HepG2 (cell line): ENCODE measurements around the gene PLSCR3. TPM values are rescaled to one million over a fixed set of nuclear protein-coding genes. Genes with fewer than 3 reads are reported as not detected.

ENCODE experiments used
- BCL6 ChIP-seq: IDR thresholded peaks from 2 replicates; pipeline ENCODE4 v1.6.1; 2016; ENCODE audit warnings: missing genetic modification reagents, missing compliant biosample characterization
- CBX2 ChIP-seq, 2 experiments: fragments of 200-600 bp in 1 of 2; sonication (generic); formaldehyde crosslinking in 1 of 2; IDR thresholded peaks; 2 replicates each; pipeline versions ENCODE4 v1.7.0 to v1.8.1; 2018 to 2022; ENCODE audit warnings: low read depth in 2 of 2, low read length in 1 of 2, mild to moderate bottlenecking in 1 of 2, missing genetic modification reagents in 1 of 2
- CC2D1A ChIP-seq: sonication (generic); formaldehyde crosslinking; IDR thresholded peaks from 2 replicates; pipeline ENCODE4 v1.8.1; 2023; ENCODE audit warnings: mild to moderate bottlenecking, missing genetic modification reagents
- IRF2 ChIP-seq: IDR thresholded peaks from 2 replicates; pipeline ENCODE4 v1.6.1; 2018; ENCODE audit warnings: missing genetic modification reagents, missing compliant biosample characterization
- IRF9 ChIP-seq: sonication (generic); formaldehyde crosslinking; IDR thresholded peaks from 2 replicates; pipeline ENCODE4 v1.8.0; 2022; ENCODE audit warnings: missing genetic modification reagents, mild to moderate bottlenecking, borderline replicate concordance
- KAT8 ChIP-seq: IDR thresholded peaks from 2 replicates; pipeline ENCODE4 v1.6.1; 2016; ENCODE audit warnings: missing genetic modification reagents, missing compliant biosample characterization
- KDM6A ChIP-seq: IDR thresholded peaks from 2 replicates; pipeline ENCODE4 v1.6.1; 2016; ENCODE audit warnings: low read depth
- MED1 ChIP-seq: sonication (generic); formaldehyde crosslinking; IDR thresholded peaks from 2 replicates; pipeline ENCODE4 v1.4.0; 2020; ENCODE audit warnings: missing genetic modification reagents
- MTA1 ChIP-seq: sonication (generic); formaldehyde crosslinking; IDR thresholded peaks from 2 replicates; pipeline ENCODE4 v1.4.0; 2020; ENCODE audit warnings: missing genetic modification reagents, mild to moderate bottlenecking, borderline replicate concordance
- PATZ1 ChIP-seq: sonication (generic); formaldehyde crosslinking; IDR thresholded peaks from 2 replicates; pipeline ENCODE4 v1.4.0; 2020; ENCODE audit warnings: missing genetic modification reagents
- PPARG ChIP-seq: conservative IDR thresholded peaks from 2 replicates; pipeline ENCODE4 v1.6.1; 2016; ENCODE audit warnings: missing biosample characterization, missing genetic modification reagents
- REPIN1 ChIP-seq: sonication (generic); formaldehyde crosslinking; IDR thresholded peaks from 2 replicates; pipeline ENCODE4 v1.8.0; 2022; ENCODE audit warnings: missing genetic modification reagents, low read depth, mild to moderate bottlenecking, borderline replicate concordance
- RFX1 ChIP-seq: fragments of 450-650 bp; IDR thresholded peaks from 2 replicates; pipeline ENCODE4 v1.6.1; 2017
- ZFP90 ChIP-seq: sonication (generic); formaldehyde crosslinking; IDR thresholded peaks from 2 replicates; pipeline ENCODE4 v1.8.0; 2022; ENCODE audit warnings: missing genetic modification reagents, mild to moderate bottlenecking, inconsistent platforms, borderline replicate concordance
- ZNF572 ChIP-seq: sonication (generic); formaldehyde crosslinking; IDR thresholded peaks from 2 replicates; pipeline ENCODE4 v1.5.1; 2020; ENCODE audit warnings: mild to moderate bottlenecking, missing genetic modification reagents
- ZNF746 ChIP-seq: sonication (generic); formaldehyde crosslinking; IDR thresholded peaks from 2 replicates; pipeline ENCODE4 v1.8.0; 2022; ENCODE audit warnings: mild to moderate bottlenecking, missing genetic modification reagents
- ZSCAN29 ChIP-seq: sonication (generic); formaldehyde crosslinking; conservative IDR thresholded peaks from 2 replicates; pipeline ENCODE4 v1.4.0; 2020; ENCODE audit warnings: mild to moderate bottlenecking, missing genetic modification reagents
- polyA plus RNA-seq, 8 experiments: library from polyadenylated mRNA; depleted of rRNA in 3 of 8; stranded (reverse) in 7 of 8; unstranded in 1 of 8; fragments of >200 nt; fragmentation: Illumina TruSeq in 4 of 8; extraction: Trizol in 4 of 8; gene quantifications; 2 replicates each; pipeline versions ENCODE4 v1.2.1 to v1.2.3, GENCODE V29; 2011 to 2016; ENCODE audit warnings: low read depth in 4 of 8, missing spikeins in 1 of 8, mixed read lengths in 1 of 8; ENCODE audit not compliant: insufficient read depth in 1 of 8
- total RNA-seq, 5 experiments: library from RNA; depleted of rRNA; stranded (reverse); fragments of >200 nt; fragmentation: Illumina TruSeq; extraction: Trizol; gene quantifications; 2 replicates each; pipeline ENCODE4 v1.2.3, GENCODE V29; 2016; ENCODE audit warnings: low read depth in 1 of 5
- TF ChIP-seq, protein P1 (sequence below): sonication (generic); formaldehyde crosslinking; IDR thresholded peaks from 2 replicates; pipeline ENCODE4 v1.5.0; 2020; ENCODE audit warnings: mild to moderate bottlenecking, missing genetic modification reagents
- TF ChIP-seq, protein P2 (sequence below): sonication (generic); formaldehyde crosslinking; IDR thresholded peaks from 2 replicates; pipeline ENCODE4 v1.4.0; 2020; ENCODE audit warnings: low read depth, mild to moderate bottlenecking, missing genetic modification reagents

Gene PLSCR3
- total and polyA plus RNA-seq, 2 of the 13 experiments (the other 11 are each of a cell fraction or from before 2014, with no cell fraction given) = 5.6 to 6.2 TPM

DNA sequence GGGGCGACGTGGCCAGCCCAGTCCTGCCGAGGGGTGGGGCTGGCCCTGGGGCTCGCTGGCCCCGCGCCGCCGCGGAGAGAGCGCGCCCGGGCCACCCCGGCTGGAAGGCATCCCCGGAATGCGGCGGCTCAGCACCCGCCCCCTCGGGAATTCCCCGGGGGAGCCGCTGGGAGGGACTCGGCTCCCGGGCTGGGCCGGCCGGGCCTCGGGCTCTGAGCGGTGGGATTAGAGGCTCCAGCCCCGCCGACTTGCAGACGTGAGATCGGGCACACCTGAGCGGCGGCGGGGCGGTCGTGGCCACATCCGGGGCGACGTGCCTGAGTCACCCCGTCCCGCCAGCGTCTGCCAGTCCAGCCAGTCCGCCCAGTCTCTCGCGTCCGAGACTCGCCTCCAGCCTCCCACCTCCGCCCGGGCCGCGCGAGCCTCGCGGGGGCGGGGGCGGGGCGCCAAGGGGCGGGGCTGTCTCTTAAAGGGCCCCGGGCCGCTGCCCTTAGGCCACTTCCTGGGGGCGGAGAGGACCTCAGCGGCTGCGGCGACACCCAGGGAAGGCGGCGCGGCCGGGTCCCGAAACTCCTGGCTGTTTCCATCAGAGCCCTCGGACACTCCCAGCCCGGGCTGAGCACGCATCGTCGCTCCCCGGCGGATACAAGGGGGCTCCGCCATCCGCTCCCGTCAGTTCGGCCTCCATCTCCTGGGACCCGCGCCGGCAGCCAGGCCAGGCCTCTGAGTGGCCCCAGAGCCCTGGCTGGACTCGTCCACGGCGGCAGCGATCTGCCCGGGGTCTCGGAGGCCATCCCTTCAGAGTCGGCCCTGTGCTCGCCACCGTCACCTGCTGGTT, 42.4 kb downstream of the PLSCR3 start, which contains the start of gene KCTD11 (continued):
- TF ChIP-seq, protein P1, sequence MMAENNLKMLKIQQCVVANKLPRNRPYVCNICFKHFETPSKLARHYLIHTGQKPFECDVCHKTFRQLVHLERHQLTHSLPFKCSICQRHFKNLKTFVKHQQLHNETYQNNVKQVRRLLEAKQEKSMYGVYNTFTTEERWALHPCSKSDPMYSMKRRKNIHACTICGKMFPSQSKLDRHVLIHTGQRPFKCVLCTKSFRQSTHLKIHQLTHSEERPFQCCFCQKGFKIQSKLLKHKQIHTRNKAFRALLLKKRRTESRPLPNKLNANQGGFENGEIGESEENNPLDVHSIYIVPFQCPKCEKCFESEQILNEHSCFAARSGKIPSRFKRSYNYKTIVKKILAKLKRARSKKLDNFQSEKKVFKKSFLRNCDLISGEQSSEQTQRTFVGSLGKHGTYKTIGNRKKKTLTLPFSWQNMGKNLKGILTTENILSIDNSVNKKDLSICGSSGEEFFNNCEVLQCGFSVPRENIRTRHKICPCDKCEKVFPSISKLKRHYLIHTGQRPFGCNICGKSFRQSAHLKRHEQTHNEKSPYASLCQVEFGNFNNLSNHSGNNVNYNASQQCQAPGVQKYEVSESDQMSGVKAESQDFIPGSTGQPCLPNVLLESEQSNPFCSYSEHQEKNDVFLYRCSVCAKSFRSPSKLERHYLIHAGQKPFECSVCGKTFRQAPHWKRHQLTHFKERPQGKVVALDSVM (CRISPR knock-in tag) = peak; percentile 82
- TF ChIP-seq PPARG (CRISPR knock-in tag) = 0 out of 2 replicates have a peak, but pooled peaks have one; percentile 52
- peak; percentile 42; the same call in 1 of the 2 replicates for TF ChIP-seq IRF2 (CRISPR knock-in tag)
- peak; percentile 53; the same call in 1 of the 2 replicates for TF ChIP-seq IRF9 (CRISPR knock-in tag)
- peak; percentile 80 for TF ChIP-seq PATZ1
- no peak for TF ChIP-seq ZSCAN29
- TF ChIP-seq MED1 (CRISPR knock-in tag) = peak; percentile 51
- no peak for TF ChIP-seq CC2D1A (CRISPR knock-in tag)
- TF ChIP-seq CBX2 (IDR thresholded peaks at IDR 0.05; ENCODE audit: low read depth, low read length) = no peak
- TF ChIP-seq CBX2 (CRISPR knock-in tag; IDR thresholded peaks at IDR 0.05; ENCODE audit: low read depth) = no peak
- TF ChIP-seq KDM6A = no peak
- TF ChIP-seq ZFP90 (CRISPR knock-in tag) = peak; percentile 79; the same call in 1 of the 2 replicates
- peak; percentile 40; the same call in 1 of the 2 replicates for TF ChIP-seq REPIN1 (CRISPR knock-in tag)
- TF ChIP-seq BCL6 (CRISPR knock-in tag) = peak; percentile 31; the same call in 1 of the 2 replicates
- no peak for TF ChIP-seq MTA1 (CRISPR knock-in tag)
- no peak for TF ChIP-seq RFX1
- no peak for TF ChIP-seq ZNF572
- TF ChIP-seq, protein P2, sequence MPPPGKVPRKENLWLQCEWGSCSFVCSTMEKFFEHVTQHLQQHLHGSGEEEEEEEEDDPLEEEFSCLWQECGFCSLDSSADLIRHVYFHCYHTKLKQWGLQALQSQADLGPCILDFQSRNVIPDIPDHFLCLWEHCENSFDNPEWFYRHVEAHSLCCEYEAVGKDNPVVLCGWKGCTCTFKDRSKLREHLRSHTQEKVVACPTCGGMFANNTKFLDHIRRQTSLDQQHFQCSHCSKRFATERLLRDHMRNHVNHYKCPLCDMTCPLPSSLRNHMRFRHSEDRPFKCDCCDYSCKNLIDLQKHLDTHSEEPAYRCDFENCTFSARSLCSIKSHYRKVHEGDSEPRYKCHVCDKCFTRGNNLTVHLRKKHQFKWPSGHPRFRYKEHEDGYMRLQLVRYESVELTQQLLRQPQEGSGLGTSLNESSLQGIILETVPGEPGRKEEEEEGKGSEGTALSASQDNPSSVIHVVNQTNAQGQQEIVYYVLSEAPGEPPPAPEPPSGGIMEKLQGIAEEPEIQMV = 0 out of 2 replicates have a peak, but pooled peaks have one; percentile 40
- TF ChIP-seq ZNF746 = peak; percentile 32
- TF ChIP-seq KAT8 = peak; percentile 33; the same call in 1 of the 2 replicates
